Motor neuron (in vitro differentiated cells): ENCODE results near the gene POLD3. TPM values are rescaled to one million over a fixed set of nuclear protein-coding genes. Genes with fewer than 3 reads are reported as not detected.
A peak's percentile ranks its signal among the peaks of the same experiment; 100 is the strongest.

Experiments
- ATAC-seq, 8 experiments: fragments of 200-7000 bp; cut with Tn5 transposase; replicated peaks in 6 of 8; 2 replicates each; pipeline ENCODE4 v1.8.0; 2021; ENCODE audit warnings: mild to moderate bottlenecking in 8 of 8, moderate library complexity in 8 of 8
- H3K27ac ChIP-seq, 2 donors: fragments of 250-450 bp; sonication (Bioruptor Pico); 2 replicates each; pipeline ENCODE4 v1.9.0; 2021; ENCODE audit warnings: antibody characterized with exemption in 2 of 2, mild to moderate bottlenecking in 2 of 2, moderate library complexity in 1 of 2
- H3K4me1 ChIP-seq, 2 donors: fragments of 250-450 bp; sonication (Bioruptor Pico); replicated peaks in 1 of 2; 2 replicates each; pipeline ENCODE4 v1.6.1; 2021; ENCODE audit warnings: antibody characterized with exemption in 2 of 2, mild to moderate bottlenecking in 2 of 2, moderate library complexity in 1 of 2
- H3K4me3 ChIP-seq, 5 donors: fragments of 250-450 bp; sonication (Bioruptor Pico); 2 replicates each; pipeline ENCODE4 v1.9.0; 2021; ENCODE audit warnings: antibody characterized with exemption in 5 of 5, mild to moderate bottlenecking in 5 of 5, moderate library complexity in 4 of 5
- WGBS, 10 experiments: fragments of 450-650 bp; shearing (Covaris generic); methylation state at CpG; one replicate each; pipeline ENCODE4 v1.0.0; 2022; 5-methylcytosine and 5-hydroxymethylcytosine counted together
- in situ Hi-C, 9 experiments: fragments of 400-800 bp; cut with MboI; loops; one replicate each; pipeline ENCODE4 v1.15.0; 2021; ENCODE audit warnings: low sequenced_read_pairs in 9 of 9, low pct_unique_long_range_greater_than_20kb in 2 of 9; ENCODE audit not compliant: unreplicated experiment in 9 of 9
- total RNA-seq, 8 experiments: library from RNA; unstranded; fragments of 300-600 nt; gene quantifications; 2 replicates each; pipeline versions ENCODE4 v1.2.3 to v1.2.4, GENCODE V29; 2022

The POLD3 gene
- total RNA-seq, 8 experiments from 2014 or later: 8.6 to 26.5 (median 15.5) TPM

DNA sequence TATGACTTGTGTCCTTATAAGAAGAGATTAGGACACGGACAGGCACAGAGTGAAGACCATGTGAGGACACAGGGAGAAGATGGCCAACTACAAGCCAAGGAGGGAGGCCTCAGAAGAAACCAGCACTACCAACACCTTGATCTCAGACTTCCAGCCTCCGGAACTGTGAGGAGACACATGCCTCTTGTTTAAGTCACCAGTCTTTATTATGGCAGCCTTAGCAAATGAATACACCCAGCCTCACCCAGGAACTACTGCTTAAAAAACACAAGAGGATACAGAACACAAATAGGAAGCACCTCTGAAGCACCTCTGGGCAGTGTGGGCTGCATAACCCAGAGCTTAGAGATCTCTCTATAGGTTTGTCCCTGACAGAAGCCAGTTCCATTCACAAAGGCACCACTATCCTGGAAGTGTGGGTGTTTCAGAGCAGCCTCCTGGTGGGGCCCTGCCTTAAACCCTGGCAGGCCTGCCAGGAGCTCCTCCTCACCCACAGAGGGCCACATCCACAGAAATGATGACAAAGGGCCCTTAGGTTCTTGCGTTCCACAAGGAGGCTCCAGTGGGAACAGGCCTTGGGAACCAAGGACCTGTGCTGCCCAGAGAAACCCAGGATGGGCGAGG is 80.1 kb downstream of the POLD3 start:
- Histone ChIP-seq H3K4me3 (no peak overlapping the region), H3K27ac (no peak overlapping the region), H3K4me1 (no peaks in the 10 kb centered on the region)
- WGBS, 10 experiments: 52 to 100% (median 87%) methylated on average over 1 to 4 of the region's 4 CpGs; no CpG with 5 or more reads in 6 of the 10 experiments
- in situ Hi-C loops: no loop called here
- ATAC-seq: peak in 2 of 8 experiments; percentile 27 to 31

DNA sequence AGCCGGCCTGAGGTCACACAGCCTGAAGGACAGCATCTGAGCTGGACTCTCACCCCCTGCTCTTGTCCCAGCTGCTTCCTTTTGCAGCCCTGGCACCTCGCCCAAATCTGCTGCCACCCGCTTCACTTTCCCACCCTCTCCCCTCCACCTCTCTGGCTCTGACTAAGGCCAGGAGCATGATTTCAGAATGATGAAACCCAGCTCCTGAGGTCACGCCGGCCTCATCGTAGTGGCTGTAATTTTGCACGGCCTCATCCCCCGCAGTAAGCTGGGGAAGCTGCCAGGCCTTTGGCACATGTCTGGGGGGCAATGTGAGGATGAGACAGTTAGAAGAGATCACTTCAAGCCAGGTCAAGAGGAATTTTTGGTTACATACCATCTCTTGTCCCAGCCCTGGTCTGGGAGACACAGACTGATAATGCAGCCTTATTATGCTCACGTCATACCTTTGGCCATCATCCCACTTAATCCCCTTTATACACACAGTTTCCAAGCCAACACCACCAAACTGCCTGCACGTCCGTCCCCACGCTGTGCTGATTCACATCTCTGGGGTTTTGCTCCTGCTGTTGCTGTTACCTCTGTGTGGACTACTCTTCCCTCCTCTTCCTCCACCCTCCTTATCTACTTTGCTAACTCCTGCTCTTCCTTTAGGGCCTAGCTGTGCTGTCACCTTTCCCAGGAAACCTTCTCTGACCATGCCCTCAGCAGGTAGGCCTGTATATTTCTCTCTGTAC is 80.7 kb downstream of the POLD3 start:
- in situ Hi-C loops: no loop called here
- 34 to 97% (median 82%) methylated on average over 2 to 8 of the region's 12 CpGs; no CpG with 5 or more reads in 6 of the 10 experiments for WGBS, 10 experiments
- no peaks in the 10 kb centered on the region for H3K4me1 ChIP-seq
- H3K4me3 ChIP-seq: no peak overlapping the region
- no peak overlapping the region for H3K27ac ChIP-seq
- peak in 6 of 8 experiments; percentile 25 to 89 (median 82) for ATAC-seq

- no peak for ATAC-seq
- Histone ChIP-seq H3K4me3 (no peak overlapping the region), H3K27ac (no peak overlapping the region), H3K4me1 (no peaks in the 10 kb centered on the region)
- 80 to 100% (median 93%) methylated on average over 1 to 4 of the region's 7 CpGs; no CpG with 5 or more reads in 5 of the 10 experiments for WGBS, 10 experiments
- in situ Hi-C loops: no loop called here
These were observed 81.4 kb downstream of the POLD3 start for GRCh38 chr11:74673693-74674360.

DNA sequence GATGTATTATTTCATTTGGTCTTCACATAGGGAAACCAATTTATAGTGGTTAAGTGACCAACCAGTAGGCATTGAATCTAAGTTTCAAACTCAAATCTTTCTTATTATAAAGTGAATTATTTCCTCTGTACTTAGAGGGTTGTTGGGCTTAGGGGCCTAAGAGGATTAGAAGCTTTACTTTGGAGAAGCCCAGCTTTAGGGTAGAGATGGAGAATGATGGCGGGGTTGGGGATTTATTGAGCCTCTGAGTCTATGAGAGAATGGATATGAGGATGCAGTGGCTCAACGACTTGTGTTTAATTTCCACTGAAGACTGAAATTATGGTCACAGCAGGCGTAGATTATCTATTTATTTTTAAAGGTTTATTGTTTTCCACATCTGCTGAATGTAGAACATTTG is 83.4 kb downstream of the POLD3 start:
- no peak overlapping the region for H3K4me3 ChIP-seq
- no peak for ATAC-seq
- in situ Hi-C loops: no loop called here
- no peak overlapping the region for H3K27ac ChIP-seq
- WGBS, 10 experiments: 41 to 94% (median 79%) methylated on average over 2 to 3 of the region's 3 CpGs
- H3K4me1 ChIP-seq: no peaks in the 10 kb centered on the region

DNA sequence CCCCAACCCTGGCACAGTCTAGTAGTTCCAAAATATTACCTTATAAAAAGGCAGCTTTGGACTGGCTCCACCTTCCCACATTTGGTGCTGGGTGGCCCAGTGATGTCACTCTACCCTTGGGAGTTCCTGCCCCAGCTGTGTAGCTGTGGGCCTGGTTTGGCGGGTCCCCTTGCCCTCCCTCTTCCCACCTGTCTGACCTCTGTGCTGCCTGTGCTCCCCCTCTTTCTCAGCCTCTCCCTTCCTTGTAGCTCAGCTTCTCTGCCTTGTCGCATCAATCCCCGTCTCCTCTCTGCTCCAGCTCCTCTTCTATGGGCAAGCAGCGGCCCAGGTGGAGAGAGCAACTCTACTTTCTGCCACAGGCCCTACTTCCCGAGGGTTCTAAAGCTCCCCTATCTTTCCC is 84.2 kb downstream of the POLD3 start:
- no peak for ATAC-seq
- H3K4me1 ChIP-seq: no peaks in the 10 kb centered on the region
- 40 to 100% (median 64%) methylated on average over 1 to 5 of the region's 5 CpGs; no CpG with 5 or more reads in 4 of the 10 experiments for WGBS, 10 experiments
- H3K4me3 ChIP-seq: no peak overlapping the region
- H3K27ac ChIP-seq: no peak overlapping the region
- in situ Hi-C loops: no loop called here

GRCh38 chr11:74677131-74677530 is 84.7 kb downstream of the POLD3 start:
- no peak for ATAC-seq
- in situ Hi-C loops: no loop called here
- H3K27ac ChIP-seq: no peak overlapping the region
- H3K4me1 ChIP-seq: no peaks in the 10 kb centered on the region
- no peak overlapping the region for H3K4me3 ChIP-seq
- 0 to 100% methylated on average over 1 of the region's 6 CpGs; no CpG with 5 or more reads in 8 of the 10 experiments for WGBS, 10 experiments

- no peak overlapping the region for H3K4me3 ChIP-seq
- WGBS, 10 experiments: 71 to 100% (median 94%) methylated on average over 1 to 5 of the region's 5 CpGs; no CpG with 5 or more reads in 4 of the 10 experiments
- in situ Hi-C loops: no loop called here
- H3K4me1 ChIP-seq: no peaks in the 10 kb centered on the region
- ATAC-seq: no peak
- no peak overlapping the region for H3K27ac ChIP-seq
These were observed 85.7 kb downstream of the POLD3 start for GRCh38 chr11:74678041-74678440.

- Histone ChIP-seq H3K4me3 (no peak overlapping the region), H3K4me1 (no peaks in the 10 kb centered on the region), H3K27ac (no peak overlapping the region)
- no peak for ATAC-seq
- in situ Hi-C loops: no loop called here
- 40 to 96% (median 55%) methylated on average over 1 to 9 of the region's 13 CpGs; no CpG with 5 or more reads in 1 of the 10 experiments for WGBS, 10 experiments
These were observed 86.5 kb downstream of the POLD3 start for GRCh38 chr11:74678591-74679512.

- in situ Hi-C loops: no loop called here
- Histone ChIP-seq H3K4me3 (no peak overlapping the region), H3K4me1 (no peaks in the 10 kb centered on the region), H3K27ac (no peak overlapping the region)
- no CpG with 5 or more reads among the region's 3 CpGs for WGBS, 10 experiments
- ATAC-seq: no peak
These were observed 87.1 kb downstream of the POLD3 start for GRCh38 chr11:74679513-74679865.

DNA sequence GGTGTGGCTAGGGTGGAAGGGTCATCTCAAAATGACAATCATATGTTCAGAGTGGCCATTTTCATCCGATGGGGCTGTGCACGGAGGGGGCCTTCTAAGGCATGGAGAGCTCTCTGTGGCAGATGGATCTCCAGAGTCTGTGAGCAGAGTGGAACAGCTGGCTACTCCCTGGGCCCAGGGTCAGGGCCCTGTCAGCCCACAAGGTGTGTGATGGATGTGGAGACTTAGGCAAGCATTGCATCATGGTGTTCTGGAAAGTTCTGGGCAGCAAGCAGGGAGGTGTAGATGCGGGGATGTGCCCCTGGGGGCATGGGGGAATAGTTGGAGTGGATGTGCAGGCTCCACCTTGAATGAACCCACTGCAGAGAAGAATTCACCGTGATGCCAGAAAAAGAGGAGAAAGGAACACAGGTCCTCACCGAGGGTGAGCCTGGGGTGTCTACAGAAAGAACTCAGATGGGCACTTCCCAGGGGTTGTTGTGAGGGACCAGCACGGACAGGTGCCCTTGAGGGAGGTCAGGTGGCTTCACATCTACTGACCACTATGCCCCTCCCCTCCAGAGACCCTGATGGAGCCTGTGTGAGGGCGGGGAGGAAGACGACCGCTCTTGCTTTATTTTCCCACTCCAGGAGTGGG is 87.8 kb downstream of the POLD3 start:
- ATAC-seq: no peak
- no peak overlapping the region for H3K27ac ChIP-seq
- no peak overlapping the region for H3K4me3 ChIP-seq
- WGBS, 10 experiments: 0 to 100% (median 80%) methylated on average over 1 to 2 of the region's 9 CpGs; no CpG with 5 or more reads in 5 of the 10 experiments
- no peaks in the 10 kb centered on the region for H3K4me1 ChIP-seq
- in situ Hi-C loops: no loop called here

DNA sequence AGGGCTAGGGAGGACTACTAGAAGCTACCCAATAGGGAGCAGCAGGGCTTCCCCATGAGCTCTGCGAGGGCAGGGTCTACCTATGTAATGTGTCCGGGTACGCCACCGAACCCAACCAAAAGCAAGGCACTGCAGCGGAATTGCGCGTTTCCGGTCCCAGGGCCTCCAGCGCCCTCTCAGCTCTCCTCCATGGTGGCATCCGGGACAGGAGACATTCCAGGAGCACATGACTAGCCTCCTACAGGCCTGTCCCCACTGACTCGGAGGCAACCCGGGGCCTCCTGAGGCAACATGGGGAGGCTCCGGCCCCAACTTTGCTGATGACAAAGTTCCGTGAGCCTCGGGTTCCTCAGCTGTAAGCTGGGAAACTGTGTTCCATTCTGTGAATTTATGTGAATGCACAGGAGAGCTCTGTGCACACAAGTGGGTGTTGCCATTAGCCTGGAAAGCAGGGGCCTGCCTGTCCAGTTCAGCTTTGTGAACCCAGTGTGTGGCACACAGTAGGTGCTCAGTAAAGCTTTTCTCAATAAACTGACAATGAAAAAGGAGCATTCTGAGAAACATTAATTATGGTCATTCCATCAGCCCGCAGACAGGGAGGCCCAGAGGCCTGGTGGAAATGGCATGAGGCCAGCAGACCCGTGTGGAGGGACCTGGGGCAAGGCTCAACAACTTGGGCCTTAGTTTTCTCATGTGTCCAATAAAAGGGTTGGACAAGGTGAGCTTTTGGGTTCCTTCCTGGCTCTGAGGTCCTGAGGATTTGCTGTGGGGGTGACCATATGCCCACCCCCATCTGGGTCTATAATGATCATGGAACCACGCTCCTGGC is 88.5 kb downstream of the POLD3 start:
- no peak for ATAC-seq
- no peak overlapping the region for H3K27ac ChIP-seq
- H3K4me3 ChIP-seq: no peak overlapping the region
- in situ Hi-C loops: no loop called here
- no peaks in the 10 kb centered on the region for H3K4me1 ChIP-seq
- WGBS, 10 experiments: 43 to 100% (median 88%) methylated on average over 1 to 9 of the region's 18 CpGs; no CpG with 5 or more reads in 3 of the 10 experiments
